GM10248 (cell line): ENCODE results near the gene SHISA7.
"Not testable (repeated sequence)": the region's sequence is repeated elsewhere in the genome, so short reads cannot be mapped to it uniquely, and the experiment has no call there.

Experiments used
- CTCF ChIA-PET: fragments of 300-600 bp; sonication (Branson Sonifier 250); formaldehyde crosslinking; extraction: SDS; loops from one replicate; lab custom pipeline; 2021; ENCODE audit warnings: antibody characterized with exemption; lab: Yijun Ruan, JAX
- POLR2A ChIA-PET: fragments of 350-650 bp; sonication (Branson Sonifier 250); formaldehyde crosslinking; extraction: SDS; loops from one replicate; lab custom pipeline; 2020; ENCODE audit warnings: antibody characterized with exemption; lab: Yijun Ruan, JAX
- DNase-seq: peaks from one replicate; pipeline ENCODE4 v3.0.0; 2012; ENCODE audit errors: extremely low spot score
- TF ChIP-seq, protein P1 (sequence below): IDR thresholded peaks from 2 replicates; pipeline ENCODE4 v1.5.1; 2012; ENCODE audit warnings: mild to moderate bottlenecking, low read depth; ENCODE audit errors: extremely low read depth, missing control alignments, control extremely low read depth

Gene SHISA7

GRCh38 chr19:55453511-55454260, 10.6 kb upstream of the SHISA7 start:
- POLR2A ChIA-PET: no interaction called here

GRCh38 chr19:55452749-55453346, 9.7 kb upstream of the SHISA7 start:
- TF ChIP-seq, protein P1, sequence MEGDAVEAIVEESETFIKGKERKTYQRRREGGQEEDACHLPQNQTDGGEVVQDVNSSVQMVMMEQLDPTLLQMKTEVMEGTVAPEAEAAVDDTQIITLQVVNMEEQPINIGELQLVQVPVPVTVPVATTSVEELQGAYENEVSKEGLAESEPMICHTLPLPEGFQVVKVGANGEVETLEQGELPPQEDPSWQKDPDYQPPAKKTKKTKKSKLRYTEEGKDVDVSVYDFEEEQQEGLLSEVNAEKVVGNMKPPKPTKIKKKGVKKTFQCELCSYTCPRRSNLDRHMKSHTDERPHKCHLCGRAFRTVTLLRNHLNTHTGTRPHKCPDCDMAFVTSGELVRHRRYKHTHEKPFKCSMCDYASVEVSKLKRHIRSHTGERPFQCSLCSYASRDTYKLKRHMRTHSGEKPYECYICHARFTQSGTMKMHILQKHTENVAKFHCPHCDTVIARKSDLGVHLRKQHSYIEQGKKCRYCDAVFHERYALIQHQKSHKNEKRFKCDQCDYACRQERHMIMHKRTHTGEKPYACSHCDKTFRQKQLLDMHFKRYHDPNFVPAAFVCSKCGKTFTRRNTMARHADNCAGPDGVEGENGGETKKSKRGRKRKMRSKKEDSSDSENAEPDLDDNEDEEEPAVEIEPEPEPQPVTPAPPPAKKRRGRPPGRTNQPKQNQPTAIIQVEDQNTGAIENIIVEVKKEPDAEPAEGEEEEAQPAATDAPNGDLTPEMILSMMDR: no peak
- DNase-seq: no peak
- ChIA-PET CTCF (interaction anchor here (1.0 to 1.6 kb wide), 3 partner anchors 15 to 151 kb away, joined by 3 to 9 read pairs (median 5); no protein-coding TSS in a partner anchor), POLR2A (no interaction called here)

More at GRCh38 chr19:55453511-55454260, 10.6 kb upstream of the SHISA7 start:
- CTCF ChIA-PET: interaction anchor here (0.8 to 1.6 kb wide), 6 partner anchors 14 to 312 kb away, joined by 3 to 9 read pairs (median 3); no protein-coding TSS in a partner anchor
- DNase-seq: no peak
- TF ChIP-seq, protein P1: no peak

- POLR2A ChIA-PET: no interaction called here
- no peak for DNase-seq
- TF ChIP-seq, protein P1: no peak
- CTCF ChIA-PET: interaction anchor here (1.0 kb wide), 1 partner anchor 16 kb away, joined by 5 read pairs; no protein-coding TSS in a partner anchor
Measured at GRCh38 chr19:55451965-55452748, 9.1 kb upstream of the SHISA7 start.

GRCh38 chr19:55451163-55451964, 8.3 kb upstream of the SHISA7 start:
- TF ChIP-seq, protein P1: no peak
- ChIA-PET CTCF (no interaction called here), POLR2A (no interaction called here)
- DNase-seq: no peak

DNA sequence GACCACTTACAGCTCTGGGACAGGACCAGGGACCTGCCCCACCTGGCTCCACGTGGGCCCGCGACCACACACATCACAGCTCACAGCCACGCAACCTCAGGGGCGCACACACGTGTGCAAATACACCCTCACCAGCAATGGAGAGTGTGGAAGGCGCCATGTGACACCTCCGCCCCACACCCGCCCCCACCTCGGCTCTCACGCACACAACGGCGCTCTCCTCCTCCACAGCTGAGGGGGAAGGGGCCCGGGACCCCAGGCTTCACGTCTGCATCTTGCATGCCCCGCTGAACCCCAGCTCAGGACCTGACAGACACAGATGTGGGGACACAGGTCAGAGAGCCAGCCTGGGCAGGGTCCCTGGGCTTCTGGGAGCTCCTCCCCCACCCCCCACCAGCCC, 6.4 kb upstream of the SHISA7 start:
- ChIA-PET POLR2A (no interaction called here), CTCF (interaction anchor here (1.0 kb wide), 1 partner anchor 18 kb away, joined by 6 read pairs; no protein-coding TSS in a partner anchor)
- TF ChIP-seq, protein P1: no peak
- DNase-seq: no peak

DNA sequence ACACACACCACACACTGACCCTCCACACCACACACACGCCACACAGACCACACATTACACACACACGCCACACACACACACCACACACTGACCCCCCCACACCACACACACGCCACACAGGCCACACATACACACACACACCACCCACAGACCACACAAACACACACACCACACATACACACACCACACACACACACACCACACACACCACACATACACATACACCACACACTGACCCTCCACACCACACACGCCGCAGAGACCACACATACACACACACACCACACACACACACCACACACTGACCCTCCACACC, 5.0 kb upstream of the SHISA7 start:
- POLR2A ChIA-PET, CTCF ChIA-PET, DNase-seq: not testable (repeated sequence)
